ENCODE data around the gene S1PR5.

Gene S1PR5

GRCh38 chr19:10521461-10522171, 4.4 kb upstream of the S1PR5 start:
- in situ Hi-C loops (cut with HindIII; ENCODE audit: low sequenced_read_pairs) = no loop called here
- TF ChIP-seq CTCF (IDR thresholded peaks at IDR 0.05; ENCODE audit: low read depth, low read length, missing control alignments) = no peak
- H3K4me3 ChIP-seq (ENCODE audit: low read depth, low read length) = no peak overlapping the region
- no peak for DNase-seq (ENCODE audit: low read depth)

GRCh38 chr19:10520652-10521318, 3.5 kb upstream of the S1PR5 start:
- no peak for TF ChIP-seq CTCF (IDR thresholded peaks at IDR 0.05; ENCODE audit: low read depth, low read length, missing control alignments)
- in situ Hi-C loops (cut with HindIII; ENCODE audit: low sequenced_read_pairs) = no loop called here
- DNase-seq (ENCODE audit: low read depth) = no peak
- no peak overlapping the region for H3K4me3 ChIP-seq (ENCODE audit: low read depth, low read length)

GRCh38 chr19:10519421-10519820, 2.2 kb upstream of the S1PR5 start:
- in situ Hi-C loops (cut with HindIII; ENCODE audit: low sequenced_read_pairs) = no loop called here
- no peak for TF ChIP-seq CTCF (IDR thresholded peaks at IDR 0.05; ENCODE audit: low read depth, low read length, missing control alignments)

GRCh38 chr19:10518444-10519361, 1.5 kb upstream of the S1PR5 start:
- no peak for TF ChIP-seq CTCF (IDR thresholded peaks at IDR 0.05; ENCODE audit: low read depth, low read length, missing control alignments)
- in situ Hi-C loops (cut with HindIII; ENCODE audit: low sequenced_read_pairs) = no loop called here
- DNase-seq (ENCODE audit: low read depth) = no peak
- no peak overlapping the region for H3K4me3 ChIP-seq (ENCODE audit: low read depth, low read length)

More at GRCh38 chr19:10519421-10519820, 2.2 kb upstream of the S1PR5 start:
- DNase-seq (ENCODE audit: low read depth) = no peak
- no peak overlapping the region for H3K4me3 ChIP-seq (ENCODE audit: low read depth, low read length)

- no peak for TF ChIP-seq CTCF (IDR thresholded peaks at IDR 0.05; ENCODE audit: low read depth, low read length, missing control alignments)
- in situ Hi-C loops (cut with HindIII; ENCODE audit: low sequenced_read_pairs) = no loop called here
- DNase-seq (ENCODE audit: low read depth) = no peak
- peak overlapping the region; percentile 12 for H3K4me3 ChIP-seq (ENCODE audit: low read depth, low read length)
These were observed 655 bp upstream of the S1PR5 start for GRCh38 chr19:10517760-10518443.

All from astrocyte of the cerebellum (primary cell).